ENCODE data around the gene PIGR. TPM values are rescaled to one million over a fixed set of nuclear protein-coding genes. Genes with fewer than 3 reads are reported as not detected.

Gene PIGR
- total RNA-seq, 1 experiment from 2014 or later: not detected

- Histone ChIP-seq H3K27ac (ENCODE audit: low read depth, low read length, poor library complexity, severe bottlenecking) (no peak overlapping the region), H3K9me3 (ENCODE audit: low read depth, low read length, poor library complexity, severe bottlenecking) (no peaks in the 10 kb centered on the region), H3K36me3 (ENCODE audit: insufficient read depth, low read length, poor library complexity, severe bottlenecking) (no peaks in the 10 kb centered on the region), H3K4me1 (ENCODE audit: insufficient read depth, low read length, poor library complexity, severe bottlenecking) (no peaks in the 10 kb centered on the region), H3K4me3 (ENCODE audit: low read depth, low read length, poor library complexity, severe bottlenecking) (no peak overlapping the region), H3K27me3 (replicated peaks; ENCODE audit: insufficient read depth, low read depth, low read length, poor library complexity) (no peaks in the 10 kb centered on the region)
- BruUV-seq (replicated peaks): no TSS peak
- CTCF ChIA-PET: interaction anchor here (1.3 kb wide), 1 partner anchor 10 kb away, joined by 3 read pairs; no protein-coding TSS in a partner anchor
- no peak for DNase-seq (ENCODE audit: low spot score)
- intact Hi-C loops (cut with micrococcal nuclease; ENCODE audit: unreplicated experiment): no loop called here
- TF ChIP-seq CTCF (conservative IDR thresholded peaks at IDR 0.05; ENCODE audit: low read depth, low read length): no peak
- no peak for TF ChIP-seq EZH2 (IDR thresholded peaks at IDR 0.05; ENCODE audit: borderline replicate concordance, low read depth, low read length, poor library complexity, severe bottlenecking)
- POLR2A ChIA-PET (ENCODE audit: low non-redundant PET): no interaction called here
Measured at GRCh38 chr1:206931709-206932108, 14.6 kb downstream of the PIGR start.

GRCh38 chr1:206930210-206930798 is 16.0 kb downstream of the PIGR start:
- intact Hi-C loops (cut with micrococcal nuclease; ENCODE audit: unreplicated experiment): no loop called here
- Histone ChIP-seq H3K9me3 (ENCODE audit: low read depth, low read length, poor library complexity, severe bottlenecking) (no peaks in the 10 kb centered on the region), H3K27me3 (replicated peaks; ENCODE audit: insufficient read depth, low read depth, low read length, poor library complexity) (no peaks in the 10 kb centered on the region), H3K4me1 (ENCODE audit: insufficient read depth, low read length, poor library complexity, severe bottlenecking) (no peaks in the 10 kb centered on the region), H3K27ac (ENCODE audit: low read depth, low read length, poor library complexity, severe bottlenecking) (no peak overlapping the region), H3K36me3 (ENCODE audit: insufficient read depth, low read length, poor library complexity, severe bottlenecking) (no peaks in the 10 kb centered on the region), H3K4me3 (ENCODE audit: low read depth, low read length, poor library complexity, severe bottlenecking) (no peak overlapping the region)
- BruUV-seq (replicated peaks): no TSS peak
- DNase-seq (ENCODE audit: low spot score): no peak
- ChIA-PET CTCF (no interaction called here), POLR2A (ENCODE audit: low non-redundant PET) (no interaction called here)
- no peak for TF ChIP-seq EZH2 (IDR thresholded peaks at IDR 0.05; ENCODE audit: borderline replicate concordance, low read depth, low read length, poor library complexity, severe bottlenecking)
- no peak for TF ChIP-seq CTCF (conservative IDR thresholded peaks at IDR 0.05; ENCODE audit: low read depth, low read length)

GRCh38 chr1:206929524-206929923 is 16.7 kb downstream of the PIGR start:
- Histone ChIP-seq H3K27ac (ENCODE audit: low read depth, low read length, poor library complexity, severe bottlenecking) (no peak overlapping the region), H3K4me3 (ENCODE audit: low read depth, low read length, poor library complexity, severe bottlenecking) (no peak overlapping the region), H3K9me3 (ENCODE audit: low read depth, low read length, poor library complexity, severe bottlenecking) (no peaks in the 10 kb centered on the region), H3K36me3 (ENCODE audit: insufficient read depth, low read length, poor library complexity, severe bottlenecking) (no peaks in the 10 kb centered on the region), H3K4me1 (ENCODE audit: insufficient read depth, low read length, poor library complexity, severe bottlenecking) (no peaks in the 10 kb centered on the region), H3K27me3 (replicated peaks; ENCODE audit: insufficient read depth, low read depth, low read length, poor library complexity) (no peaks in the 10 kb centered on the region)
- ChIA-PET CTCF (no interaction called here), POLR2A (ENCODE audit: low non-redundant PET) (no interaction called here)
- no TSS peak for BruUV-seq (replicated peaks)
- no peak for DNase-seq (ENCODE audit: low spot score)
- TF ChIP-seq EZH2 (IDR thresholded peaks at IDR 0.05; ENCODE audit: borderline replicate concordance, low read depth, low read length, poor library complexity, severe bottlenecking) (no peak), CTCF (conservative IDR thresholded peaks at IDR 0.05; ENCODE audit: low read depth, low read length) (no peak)
- intact Hi-C loops (cut with micrococcal nuclease; ENCODE audit: unreplicated experiment): no loop called here

All from A673 (cell line).